Neural cell (in vitro differentiated cells): ENCODE data around the gene FGF2. TPM values are rescaled to one million over a fixed set of nuclear protein-coding genes. Genes with fewer than 3 reads are reported as not detected.
A peak's percentile ranks its signal among the peaks of the same experiment; 100 is the strongest.

ENCODE experiments used
- H2AFZ ChIP-seq: fragments of 200-600, 300-800 bp; sonication (generic), shearing (Covaris generic); 2 replicates; pipeline ENCODE4 v1.6.0; 2014; ENCODE audit warnings: low read depth, mild to moderate bottlenecking, antibody characterized with exemption, low read length, moderate library complexity
- H3F3A ChIP-seq: fragments of 200-600 bp; shearing (Covaris generic); 2 replicates; pipeline ENCODE4 v1.6.1; 2016; ENCODE audit warnings: mild to moderate bottlenecking, moderate library complexity, mixed read lengths, antibody characterized with exemption, low read length; ENCODE audit not compliant: insufficient read depth, poor library complexity, severe bottlenecking
- H3K27ac ChIP-seq: fragments of 200-600, 300-800 bp; sonication (generic), shearing (Covaris generic); 2 replicates; pipeline ENCODE4 v1.5.1; 2014; ENCODE audit warnings: mild to moderate bottlenecking, low read length, moderate library complexity
- H3K27me3 ChIP-seq: fragments of 300-800, 200-600 bp; sonication (generic), shearing (Covaris generic); 2 replicates; pipeline ENCODE4 v1.6.0; 2014; ENCODE audit warnings: mild to moderate bottlenecking, low read depth, low read length, moderate library complexity; ENCODE audit not compliant: insufficient read depth
- H3K36me3 ChIP-seq: fragments of 300-800, 200-600 bp; sonication (generic), shearing (Covaris generic); 2 replicates; pipeline ENCODE4 v1.5.1; 2014; ENCODE audit warnings: mild to moderate bottlenecking, antibody characterized with exemption, low read length, moderate library complexity; ENCODE audit not compliant: insufficient read depth
- H3K4me2 ChIP-seq: fragments of 300-800, 200-600 bp; sonication (generic), shearing (Covaris generic); 2 replicates; pipeline ENCODE4 v1.6.0; 2014; ENCODE audit warnings: mild to moderate bottlenecking, low read length
- H3K4me3 ChIP-seq: fragments of 300-800, 200-600 bp; sonication (generic), shearing (Covaris generic); 2 replicates; pipeline ENCODE4 v1.5.1; 2014; ENCODE audit warnings: mild to moderate bottlenecking, low read length, moderate library complexity
- H3K79me2 ChIP-seq: fragments of 200-600 bp; shearing (Covaris generic); replicated peaks from 2 replicates; pipeline ENCODE4 v1.6.0; 2014; ENCODE audit warnings: mild to moderate bottlenecking, low read length, moderate library complexity; ENCODE audit not compliant: insufficient read depth
- H3K9ac ChIP-seq: fragments of 300-800, 200-600 bp; sonication (generic), shearing (Covaris generic); 2 replicates; pipeline ENCODE4 v1.6.1; 2016; ENCODE audit warnings: mild to moderate bottlenecking, low read length, mixed read lengths
- H3K9me2 ChIP-seq: fragments of 200-600 bp; shearing (Covaris generic); 2 replicates; pipeline ENCODE4 v1.6.1; 2016; ENCODE audit warnings: mild to moderate bottlenecking, low read length, mixed read lengths; ENCODE audit not compliant: insufficient read depth
- H3K9me3 ChIP-seq: fragments of 200-600, 300-800 bp; sonication (generic), shearing (Covaris generic); 2 replicates; pipeline ENCODE4 v1.6.1; 2016; ENCODE audit warnings: mild to moderate bottlenecking, mixed run types, low read length, moderate library complexity, mixed read lengths
- H4K20me1 ChIP-seq: fragments of 200-600 bp; shearing (Covaris generic); 2 replicates; pipeline ENCODE4 v1.6.1; 2016; ENCODE audit warnings: mild to moderate bottlenecking, mixed run types; ENCODE audit not compliant: insufficient read depth
- CTCF ChIP-seq: fragments of 450-650 bp; IDR thresholded peaks from 2 replicates; pipeline ENCODE4 v1.5.1; 2014; ENCODE audit warnings: antibody characterized with exemption, mild to moderate bottlenecking, moderate library complexity; ENCODE audit not compliant: poor library complexity, severe bottlenecking
- EP300 ChIP-seq: fragments of 450-650 bp; conservative IDR thresholded peaks from 2 replicates; pipeline ENCODE4 v1.6.1; 2014; ENCODE audit warnings: antibody characterized with exemption, mild to moderate bottlenecking, moderate library complexity; ENCODE audit not compliant: poor library complexity, severe bottlenecking
- EZH2 ChIP-seq: fragments of 200-600, 300-800 bp; shearing (Covaris generic), sonication (generic); IDR thresholded peaks from 2 replicates; pipeline ENCODE4 v1.6.1; 2014; ENCODE audit warnings: antibody characterized with exemption, low read length, borderline replicate concordance, mild to moderate bottlenecking; ENCODE audit not compliant: insufficient read depth, poor library complexity, severe bottlenecking
- MXI1 ChIP-seq: fragments of 450-650 bp; conservative IDR thresholded peaks from 2 replicates; pipeline ENCODE4 v1.6.1; 2014; ENCODE audit warnings: antibody characterized with exemption, mild to moderate bottlenecking; ENCODE audit not compliant: poor library complexity, severe bottlenecking
- POLR2AphosphoS5 ChIP-seq: IDR thresholded peaks from 2 replicates; pipeline ENCODE4 v1.6.1; 2012
- RAD21 ChIP-seq: fragments of 450-650 bp; conservative IDR thresholded peaks from 2 replicates; pipeline ENCODE4 v1.6.1; 2014; ENCODE audit warnings: antibody characterized with exemption, mild to moderate bottlenecking, moderate library complexity
- REST ChIP-seq: IDR thresholded peaks from 2 replicates; pipeline ENCODE4 v1.6.1; 2012; ENCODE audit warnings: borderline replicate concordance
- SMC3 ChIP-seq: fragments of 450-650 bp; conservative IDR thresholded peaks from 2 replicates; pipeline ENCODE4 v1.6.1; 2014; ENCODE audit warnings: antibody characterized with exemption, mild to moderate bottlenecking, moderate library complexity; ENCODE audit not compliant: poor library complexity
- TAF1 ChIP-seq: IDR thresholded peaks from 2 replicates; pipeline ENCODE4 v1.6.1; 2012; ENCODE audit warnings: low read depth
- polyA minus RNA-seq: library from RNA; depleted of rRNA, polyadenylated mRNA; stranded (reverse); fragments of >200 nt; gene quantifications from 2 replicates; pipeline ENCODE4 v1.2.3, GENCODE V29; 2014
- polyA plus RNA-seq: library from polyadenylated mRNA; depleted of rRNA; stranded (reverse); fragments of >200 nt; gene quantifications from 2 replicates; pipeline ENCODE4 v1.2.3, GENCODE V29; 2014

Gene FGF2
- 5.2 and 5.8 TPM in 2 replicates for polyA plus RNA-seq
- 12.4 and 13.8 TPM in 2 replicates for polyA minus RNA-seq

- peaks cover 33% of the 10 kb centered on the region for H3K79me2 ChIP-seq
- peak within 1 kb of the TSS; percentile 29 for H3K27ac ChIP-seq
Observed at GRCh38 chr4:122826553-122827257, at the start of gene FGF2. Gene FGF2, plus strand, starts transcription at chr4:122826831. Its CDS starts 344 bp downstream, at chr4:122827175.

GRCh38 chr4:122776916-122777315 lies 49.7 kb upstream of the FGF2 start:
- TF ChIP-seq SMC3 (no peak), TAF1 (no peak), RAD21 (no peak), MXI1 (no peak), REST (no peak), EP300 (no peak), POLR2AphosphoS5 (no peak), EZH2 (no peak), CTCF (no peak)
- no peaks in the 10 kb centered on the region for H3K9me3 ChIP-seq
- no peaks in the 10 kb centered on the region for H3K9me2 ChIP-seq
- H3K27me3 ChIP-seq = no peaks in the 10 kb centered on the region
- no peak overlapping the region for H3K27ac ChIP-seq
- no peaks in the 10 kb centered on the region for H3K79me2 ChIP-seq
- H3F3A ChIP-seq = no peaks in the 10 kb centered on the region
- no peaks in the 10 kb centered on the region for H3K36me3 ChIP-seq
- H3K9ac ChIP-seq = no peak overlapping the region
- H3K4me2 ChIP-seq = no peak overlapping the region
- H4K20me1 ChIP-seq = no peaks in the 10 kb centered on the region
- no peak overlapping the region for H2AFZ ChIP-seq
- no peak overlapping the region for H3K4me3 ChIP-seq

More at GRCh38 chr4:122826553-122827257, at the start of gene FGF2:
- H3K9ac ChIP-seq = peak within 1 kb of the TSS; percentile 65
- H3K4me2 ChIP-seq = peak within 1 kb of the TSS; percentile 21
- H3K9me2 ChIP-seq = no peaks in the 10 kb centered on the region
- H3K4me3 ChIP-seq = peak within 1 kb of the TSS; percentile 89
- no peaks in the 10 kb centered on the region for H3K36me3 ChIP-seq
- H4K20me1 ChIP-seq = no peaks in the 10 kb centered on the region
- H3K27me3 ChIP-seq = no peaks in the 10 kb centered on the region
- no peaks in the 10 kb centered on the region for H3K9me3 ChIP-seq
- H2AFZ ChIP-seq = peak within 1 kb of the TSS; percentile 81
- TF ChIP-seq POLR2AphosphoS5 (peak; percentile 32), RAD21 (no peak)
- no peaks in the 10 kb centered on the region for H3F3A ChIP-seq
